ENCODE measurements around the gene NDUFC1.
A peak's percentile ranks its signal among the peaks of the same experiment; 100 is the strongest.
"Not testable (repeated sequence)": the region's sequence is repeated elsewhere in the genome, so short reads cannot be mapped to it uniquely, and the experiment has no call there.

NDUFC1 gene

DNA sequence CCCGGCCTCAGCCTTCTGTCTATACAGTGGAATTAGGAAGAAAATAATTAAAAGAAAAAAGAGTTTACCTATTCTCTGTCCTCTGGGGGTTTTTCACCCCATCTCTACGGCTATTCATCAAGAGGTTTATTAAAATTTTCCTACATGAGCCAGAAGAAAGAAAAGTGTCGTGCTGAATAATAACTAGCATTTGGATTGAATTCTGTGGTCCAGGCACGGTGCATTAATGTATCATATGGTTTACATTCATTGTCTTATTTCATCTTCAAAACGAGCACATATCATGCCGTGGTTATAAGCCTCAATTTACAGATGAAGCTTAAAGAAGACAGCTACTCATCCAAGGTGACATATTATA is 6.4 kb downstream of the NDUFC1 start:
- DNase-seq: no peak

DNA sequence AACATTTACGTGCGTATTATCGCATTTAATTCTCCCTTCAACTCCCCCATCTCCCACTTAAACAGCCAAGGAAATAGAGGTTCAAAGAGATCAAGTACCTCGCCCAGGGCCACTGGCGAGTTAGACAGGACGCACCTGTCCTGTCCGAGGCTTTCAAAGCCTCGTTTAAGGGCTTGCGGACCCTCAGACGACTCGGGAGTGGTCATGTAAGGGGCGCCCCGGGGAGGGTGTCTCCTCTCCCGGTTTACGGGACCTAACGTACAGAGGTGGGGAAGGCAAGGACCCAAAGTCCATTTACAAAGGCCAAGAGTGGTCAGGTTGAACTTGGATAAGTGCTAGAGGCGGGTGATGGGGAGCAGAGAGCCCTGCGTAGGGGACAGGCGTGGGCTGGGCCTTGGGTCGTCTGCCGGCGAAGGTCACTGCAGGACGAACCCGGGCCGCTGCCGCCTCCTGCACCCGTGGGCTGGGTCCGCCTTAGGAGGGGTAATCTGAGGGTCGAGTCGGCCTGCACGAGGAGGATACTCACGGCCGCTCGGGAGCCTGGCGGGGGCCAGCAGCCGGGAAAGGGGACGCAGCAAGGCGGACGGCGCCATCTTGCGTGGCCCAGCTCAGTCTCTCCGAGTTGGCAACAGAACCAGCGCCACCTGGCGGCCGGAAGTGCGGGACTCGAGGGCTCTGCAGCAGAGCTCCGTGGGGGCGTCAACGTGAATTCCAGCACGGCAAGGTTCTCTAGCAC is 6.9 kb downstream of the NDUFC1 start:
- peak; percentile 98 for DNase-seq

GRCh38 chr4:139286186-139286698 is 16.0 kb downstream of the NDUFC1 start:
- DNase-seq: no peak

DNA sequence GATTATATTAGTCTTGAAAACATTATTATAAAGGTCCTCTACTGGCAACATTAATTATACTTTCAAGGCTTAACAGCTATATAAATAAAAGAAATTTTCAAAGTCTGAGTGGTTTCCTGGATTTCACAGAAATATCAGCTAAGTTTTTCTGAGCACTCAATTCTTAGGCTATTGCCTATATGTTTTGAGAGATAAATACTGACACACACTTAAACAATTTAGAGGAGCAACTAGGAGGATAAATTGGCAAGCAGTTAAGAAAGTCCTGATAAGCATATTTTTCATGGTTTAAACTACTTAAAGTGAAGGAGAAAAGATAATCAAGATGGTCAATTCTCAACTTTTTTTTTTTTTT is 19.6 kb downstream of the NDUFC1 start:
- DNase-seq: no peak

GRCh38 chr4:139282065-139282720 is 20.1 kb downstream of the NDUFC1 start:
- DNase-seq: no peak

DNA sequence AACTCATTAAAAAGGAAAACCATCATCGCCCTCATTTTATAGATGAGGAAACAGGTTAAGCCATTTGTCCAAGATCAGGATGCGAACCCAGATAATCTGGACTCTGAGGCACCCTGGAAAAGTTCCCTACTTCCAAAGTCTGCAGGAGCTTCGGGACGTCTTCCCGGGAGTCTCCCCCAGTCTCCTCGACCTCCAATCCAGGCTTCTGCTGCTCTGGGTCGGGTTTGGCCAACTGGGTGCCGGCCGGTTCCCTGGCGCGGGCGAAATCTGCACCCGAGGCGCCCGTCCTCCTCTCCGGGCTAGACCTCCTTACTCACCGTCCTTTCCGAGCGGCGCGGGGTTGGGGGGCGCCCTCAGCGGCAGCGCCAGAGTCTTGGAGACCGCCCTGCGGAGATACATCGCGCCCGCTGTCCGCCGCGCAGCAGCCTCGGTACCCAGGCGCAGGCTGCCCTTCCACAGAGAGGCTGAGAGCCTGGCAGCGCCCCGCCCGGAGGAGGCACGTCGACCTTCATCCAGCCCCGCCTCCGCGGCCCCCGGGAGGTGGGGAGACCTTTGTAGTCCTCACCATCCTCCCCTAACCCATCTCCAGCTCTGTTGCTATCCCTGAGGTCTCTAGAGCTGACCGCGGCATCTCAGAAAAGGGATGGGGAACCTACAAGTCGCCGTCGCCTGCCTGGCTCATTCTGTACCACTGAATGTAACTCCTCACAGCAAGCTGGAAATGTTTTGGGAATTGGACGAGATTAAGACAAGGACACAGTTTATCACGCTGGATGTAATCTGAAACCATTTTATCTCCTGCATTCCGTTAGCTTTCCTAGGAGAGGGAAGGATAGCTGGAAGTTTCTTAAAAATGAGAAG is 22.3 kb downstream of the NDUFC1 start, which contains the start of gene MGARP:
TSS of gene MGARP (minus strand) at position 466 of the 861 bp plus-strand sequence. CDS start at position 399, 67 bp downstream.
- DNase-seq: peak; percentile 12

GRCh38 chr4:139278912-139279759 is 23.1 kb downstream of the NDUFC1 start:
- no peak for DNase-seq

DNA sequence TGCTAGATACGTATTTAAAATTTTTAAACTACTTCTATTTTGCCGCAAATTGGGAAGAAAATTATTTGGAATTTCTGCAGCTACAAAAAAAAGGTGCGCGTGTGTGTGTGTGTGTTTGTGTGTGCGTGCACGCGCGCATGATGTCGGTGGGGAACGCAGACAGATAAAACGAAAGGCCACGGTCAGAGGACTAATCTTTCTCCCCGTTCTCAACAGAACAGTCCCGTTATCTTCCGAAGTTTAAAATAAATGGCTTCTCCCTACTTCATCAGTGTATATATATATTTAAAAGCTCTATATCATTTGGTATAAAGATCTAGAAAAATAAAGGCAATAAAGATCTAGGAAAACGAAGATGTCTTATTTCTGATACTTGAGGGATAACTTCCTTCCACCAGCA is 23.8 kb downstream of the NDUFC1 start:
- no peak for DNase-seq

GRCh38 chr4:139275281-139275735 is 27.0 kb downstream of the NDUFC1 start:
- DNase-seq: no peak

DNA sequence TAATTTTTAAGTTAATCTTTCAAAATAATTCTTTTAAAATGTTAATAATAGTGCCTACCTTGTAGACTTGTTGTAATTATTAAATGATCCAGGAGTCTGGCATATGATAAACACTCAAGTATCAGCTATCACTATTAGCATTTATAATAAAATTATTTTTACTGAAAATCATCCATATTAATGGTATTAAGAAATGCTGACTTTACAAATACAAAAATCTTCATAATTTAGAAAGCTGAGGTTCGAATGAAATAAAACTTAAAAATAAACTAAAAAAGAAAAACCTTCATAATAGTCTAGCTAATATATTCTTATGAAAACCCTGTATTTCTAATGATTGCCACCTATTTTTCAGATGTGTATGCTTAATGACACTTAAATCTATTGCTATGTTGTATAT is 27.5 kb downstream of the NDUFC1 start:
- DNase-seq: no peak

DNA sequence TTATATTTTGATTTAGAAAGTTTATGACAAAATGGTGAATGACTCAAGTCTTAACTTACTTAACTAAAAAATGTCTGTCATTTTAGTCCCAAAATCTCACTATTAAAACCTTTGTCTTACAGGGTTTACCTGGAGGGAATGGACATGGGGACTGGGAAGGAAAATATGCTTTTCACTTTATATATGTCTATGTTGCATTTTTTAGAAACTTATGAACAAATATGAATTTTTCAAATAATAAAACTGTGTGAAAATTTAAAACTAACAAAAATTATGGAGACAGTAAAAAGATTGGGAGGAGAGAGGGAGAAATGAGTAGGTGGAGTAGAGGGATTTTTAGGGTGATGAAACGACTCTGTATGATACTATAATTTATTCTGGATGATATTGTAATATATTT is 28.4 kb downstream of the NDUFC1 start:
- no peak for DNase-seq

GRCh38 chr4:139267301-139267700 is 35.0 kb downstream of the NDUFC1 start:
- no peak for DNase-seq

- DNase-seq: peak; percentile 52
Measured at GRCh38 chr4:139266583-139267257, 35.6 kb downstream of the NDUFC1 start.

DNA sequence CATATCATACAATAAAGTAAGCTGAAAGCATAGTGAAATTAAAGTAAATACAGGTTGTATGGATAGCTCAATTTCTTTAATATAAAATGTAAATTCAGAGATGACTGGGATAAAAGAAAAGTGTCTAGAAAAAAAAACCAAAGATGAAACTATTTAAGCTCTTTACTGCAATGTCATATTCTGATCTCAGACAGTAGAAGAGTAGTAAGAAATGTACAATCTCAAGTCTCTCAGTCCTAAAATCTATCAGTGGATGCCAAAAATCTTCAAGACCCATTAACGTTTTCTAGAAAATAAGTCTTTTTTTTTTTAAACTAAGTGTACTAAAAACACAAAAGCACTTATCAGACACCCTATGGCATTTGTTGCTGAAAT is 36.1 kb downstream of the NDUFC1 start:
- no peak for DNase-seq

DNA sequence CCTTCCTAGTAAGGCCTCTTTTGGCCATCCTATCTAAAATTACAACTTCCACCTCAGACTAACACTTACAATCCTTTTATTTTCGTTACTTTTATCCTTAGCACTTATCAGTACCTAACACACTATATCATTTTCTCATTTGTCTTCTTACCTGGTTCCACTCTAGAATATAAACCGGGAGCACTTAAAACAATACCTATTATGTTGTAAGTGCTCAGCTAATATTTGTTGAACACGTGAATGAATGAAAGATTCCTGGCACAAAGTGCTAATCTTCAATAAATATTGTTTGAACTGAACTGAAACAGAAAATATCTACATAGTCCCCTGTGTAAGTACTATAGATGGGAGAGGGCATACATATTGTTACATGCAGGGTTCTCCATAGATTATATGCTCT is 36.6 kb downstream of the NDUFC1 start:
- DNase-seq: no peak

- no peak for DNase-seq
Measured at GRCh38 chr4:139256349-139256748, 45.9 kb downstream of the NDUFC1 start.

- DNase-seq: not testable (repeated sequence)
Measured at GRCh38 chr4:139255581-139255980, 46.7 kb downstream of the NDUFC1 start.

DNA sequence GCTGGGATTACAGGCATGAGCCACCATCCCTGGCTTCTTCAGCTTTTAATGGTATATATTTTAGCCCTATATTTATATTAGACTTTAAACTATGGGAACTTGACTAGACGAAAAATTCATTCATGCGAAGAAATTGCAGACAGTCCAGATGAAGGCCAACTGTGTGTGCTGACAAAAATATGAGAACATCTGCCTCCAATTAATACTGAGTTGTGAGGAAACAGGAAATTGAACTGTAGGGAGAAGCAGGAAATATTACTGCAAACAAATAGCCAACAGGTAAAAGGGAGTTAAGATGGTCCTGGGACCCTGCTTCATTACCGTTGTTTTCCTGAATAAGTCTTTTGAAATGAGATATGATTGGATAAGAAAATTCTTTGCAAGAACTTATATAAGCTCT is 48.6 kb downstream of the NDUFC1 start:
- no peak for DNase-seq

- no peak for DNase-seq
Measured at GRCh38 chr4:139253046-139253445, 49.2 kb downstream of the NDUFC1 start.

DNA sequence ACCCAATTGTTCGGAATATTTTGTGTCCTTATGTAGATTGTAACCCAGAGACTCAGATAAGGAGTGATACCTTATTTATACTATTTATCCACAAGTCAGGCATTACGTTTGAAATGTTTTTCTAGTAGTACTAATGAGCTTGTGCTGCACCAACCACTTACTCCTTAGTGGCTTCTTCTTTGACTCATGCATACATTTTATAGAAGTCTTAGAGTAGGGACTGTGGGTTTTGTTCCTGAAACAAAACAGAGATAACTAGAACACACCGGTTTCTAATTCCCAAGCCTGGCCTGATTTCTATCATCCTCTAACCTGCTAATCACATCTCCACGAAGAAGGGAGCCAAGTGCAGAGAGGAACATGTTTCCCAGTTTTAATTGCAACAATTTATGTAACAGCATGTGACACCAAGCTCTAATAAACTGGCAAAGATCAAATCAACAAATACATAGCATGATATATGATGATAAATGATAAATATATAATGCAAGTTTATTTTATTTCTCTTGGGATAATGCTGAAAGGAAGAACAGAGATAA is 54.5 kb downstream of the NDUFC1 start:
- no peak for DNase-seq

- no peak for DNase-seq
Measured at GRCh38 chr4:139247241-139247640, 55.0 kb downstream of the NDUFC1 start.

- no peak for DNase-seq
Measured at GRCh38 chr4:139246166-139246565, 56.1 kb downstream of the NDUFC1 start.

Data from activated CD4-positive, alpha-beta T cell treated with anti-CD3 and anti-CD28 coated beads, Interleukin-2, amount 50 U/mL, for 1 hour (primary cell).